GM19025 (cell line): ENCODE results near the gene ACSF3.
A peak's percentile ranks its signal among the peaks of the same experiment; 100 is the strongest.

Experiments used
- ATAC-seq: cut with Tn5 transposase; IDR thresholded peaks from one replicate; pipeline ENCODE4 v1.9.1; 2021; ENCODE audit warnings: mild to moderate bottlenecking, low read depth, moderate library complexity; ENCODE audit not compliant: unreplicated experiment

The ACSF3 gene

DNA sequence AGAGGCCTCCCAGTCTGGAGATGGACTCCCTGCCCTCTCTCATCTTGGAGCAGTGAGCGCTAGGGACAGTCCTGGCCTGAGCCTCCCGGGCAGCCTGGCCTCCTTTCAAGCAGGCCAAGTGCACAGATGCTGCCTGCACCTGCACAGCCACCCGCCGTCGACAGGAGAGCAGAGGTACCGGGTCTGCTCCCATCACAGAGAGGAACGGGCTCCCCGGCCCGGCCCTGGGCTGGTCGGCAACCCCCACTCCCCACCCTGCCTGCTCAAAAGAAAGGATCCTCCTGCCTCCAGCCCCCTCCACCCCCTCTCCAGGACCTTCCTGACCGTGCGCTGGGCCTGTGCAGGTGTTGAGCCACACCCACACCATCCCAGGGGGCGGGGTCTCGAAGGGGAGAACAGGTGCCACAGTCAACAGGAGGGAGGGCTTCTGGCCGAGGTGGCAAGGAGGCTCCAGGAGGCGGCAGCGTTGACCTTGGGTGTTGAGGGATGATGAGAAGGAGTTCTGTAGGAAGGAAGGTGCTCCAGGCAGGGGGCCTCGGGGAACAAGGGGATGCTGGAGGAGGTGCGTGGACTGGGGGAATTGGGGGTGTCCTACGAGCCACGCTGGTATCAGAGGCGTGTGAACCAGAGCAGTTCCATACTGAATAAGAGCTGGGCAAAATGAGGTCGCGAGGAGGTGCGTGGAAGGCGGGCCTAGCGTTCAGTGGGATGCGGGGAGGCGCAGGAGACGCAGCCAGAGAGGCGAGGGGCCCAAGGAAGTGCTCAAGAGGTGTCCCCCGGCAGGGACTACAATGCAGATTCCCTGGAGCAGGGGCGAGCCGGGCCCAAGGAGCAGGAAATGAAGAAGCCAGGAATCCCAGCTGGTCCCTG lies 76.9 kb downstream of the ACSF3 start:
- no peak for ATAC-seq

DNA sequence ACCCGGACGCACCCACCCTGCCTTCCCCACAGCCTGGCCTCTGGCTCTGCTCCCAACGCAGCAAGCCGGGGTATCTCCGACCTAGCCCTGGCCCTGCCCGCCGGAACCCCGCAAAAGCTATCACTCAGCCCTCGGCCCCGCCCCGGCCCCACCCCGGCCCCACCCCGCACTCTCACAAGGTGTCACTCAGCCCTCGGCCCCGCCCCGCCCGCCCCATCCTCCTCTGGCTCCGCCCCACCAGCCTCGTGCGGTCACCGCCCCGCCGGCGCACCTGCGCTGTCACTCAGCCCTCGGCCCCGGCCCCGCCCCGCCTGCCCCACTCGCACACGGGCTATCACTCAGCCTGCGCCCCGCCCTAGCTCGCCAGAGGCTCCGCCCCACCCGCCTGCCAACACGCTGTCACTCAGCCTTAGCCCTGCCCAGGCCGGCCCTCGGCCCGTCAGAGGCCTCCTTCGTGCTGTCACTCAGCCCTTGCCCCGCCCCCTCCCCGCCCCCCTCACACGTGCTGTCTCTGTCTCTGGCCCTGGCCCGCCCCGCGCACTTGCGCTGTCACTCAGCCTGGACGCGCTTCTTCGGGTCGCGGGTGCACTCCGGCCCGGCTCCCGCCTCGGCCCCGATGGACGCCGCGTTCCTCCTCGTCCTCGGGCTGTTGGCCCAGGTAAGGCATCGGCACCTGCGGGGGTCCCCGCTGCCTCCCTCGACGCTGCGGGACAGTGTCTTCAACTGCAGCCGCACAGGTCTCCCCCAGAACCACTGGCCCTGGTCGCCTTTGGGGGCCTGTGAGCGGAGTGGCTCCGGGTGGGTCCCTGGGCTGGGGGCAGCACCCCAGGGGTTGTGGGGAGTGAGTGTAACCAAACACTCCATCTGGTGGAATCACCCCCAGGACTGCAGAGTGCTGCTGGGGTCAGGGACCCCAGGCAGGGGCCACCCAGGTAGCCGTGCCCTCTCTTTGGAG lies 77.8 kb downstream of the ACSF3 start, which contains the start of gene CDH15:
CDH15 (plus strand) TSS at position 533 of the 955 bp plus-strand sequence; CDS start at position 617, 84 bp downstream.
- ATAC-seq, result peak; percentile 83

DNA sequence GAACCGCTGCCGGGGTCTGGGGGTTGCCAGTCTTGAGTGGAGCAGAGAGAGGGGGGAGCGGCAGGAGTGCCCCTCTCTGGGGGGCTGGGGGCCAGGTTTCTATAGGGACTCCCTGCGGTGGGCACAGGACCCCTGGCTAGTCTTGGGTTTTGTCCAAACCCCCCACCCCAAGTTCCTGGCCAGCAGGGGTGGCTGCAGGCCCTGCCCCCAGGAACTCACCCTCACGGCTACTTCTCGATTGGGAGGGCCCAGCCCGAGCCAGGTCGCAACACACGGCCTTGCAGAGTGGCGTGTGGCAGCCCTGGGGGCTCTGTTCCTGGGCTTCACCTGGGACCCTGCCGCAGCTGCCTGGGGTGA lies 78.5 kb downstream of the ACSF3 start:
- ATAC-seq, result no peak

DNA sequence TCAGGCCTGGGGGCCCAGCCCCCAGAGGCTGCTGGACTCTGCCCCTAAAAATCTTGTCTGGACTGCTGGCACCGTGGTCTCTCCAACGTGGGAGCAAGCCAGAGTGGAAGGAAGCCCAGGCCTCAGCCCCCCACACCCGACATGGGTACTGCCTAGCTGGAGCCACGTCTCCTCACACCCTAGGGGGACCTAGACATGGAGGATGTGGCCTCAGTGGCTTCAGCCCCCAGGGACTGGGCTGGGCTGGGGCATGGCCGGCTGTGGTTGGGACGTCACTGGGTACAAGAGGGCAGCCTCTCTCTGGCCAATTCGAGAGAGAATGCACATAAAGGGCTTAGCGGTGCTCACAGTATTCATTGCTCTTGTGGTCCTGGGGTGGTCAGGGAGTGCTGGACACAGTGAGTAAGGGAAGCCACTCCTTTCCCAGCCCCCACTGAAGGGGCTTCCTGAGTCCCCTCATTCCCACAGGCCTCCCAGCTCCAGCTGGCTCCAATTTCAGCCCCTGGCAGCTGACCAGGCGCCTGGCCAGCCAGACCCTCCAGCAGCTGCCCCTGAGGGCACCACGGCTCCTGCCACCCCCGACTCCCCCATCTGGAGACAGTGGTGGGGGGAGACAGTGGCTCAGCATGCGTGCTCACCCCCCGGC lies 79.0 kb downstream of the ACSF3 start:
- ATAC-seq, result no peak

DNA sequence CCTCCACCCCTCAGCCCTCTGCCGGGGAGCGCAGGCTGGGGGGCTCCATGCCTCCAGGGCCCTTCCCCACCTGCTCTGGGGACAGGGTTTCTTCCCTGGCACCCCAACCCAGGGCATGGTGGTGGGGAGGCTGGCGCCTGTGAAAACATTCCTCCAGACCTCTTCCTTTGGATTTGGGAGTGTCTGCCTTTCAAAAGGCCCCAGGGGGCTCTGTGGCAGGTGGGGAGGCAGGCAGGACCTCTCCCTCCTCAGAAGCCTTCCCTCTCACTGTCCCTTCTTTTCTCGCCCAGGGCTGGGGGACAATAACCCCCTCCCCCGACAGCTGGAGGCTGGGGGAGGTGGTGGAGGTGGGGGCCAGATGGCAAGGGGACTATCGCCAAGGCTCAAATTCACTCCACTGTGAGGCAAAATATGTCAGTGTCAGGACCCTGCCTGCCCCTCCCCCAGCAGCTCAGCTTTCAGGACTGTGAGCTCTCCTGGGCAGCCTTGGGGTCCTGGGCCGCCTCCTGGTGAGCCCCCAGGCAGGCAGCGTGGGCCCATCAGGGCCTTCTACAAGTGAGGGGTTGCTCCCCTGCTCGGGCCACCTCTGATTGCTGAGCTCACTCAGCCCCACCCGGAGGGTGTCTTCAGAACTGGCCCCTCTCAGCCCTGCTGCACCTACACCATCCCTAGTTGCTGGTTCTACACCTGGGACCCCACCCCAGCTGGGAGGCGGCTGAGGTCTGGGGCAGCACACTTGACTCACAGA lies 79.7 kb downstream of the ACSF3 start:
- ATAC-seq, result no peak

DNA sequence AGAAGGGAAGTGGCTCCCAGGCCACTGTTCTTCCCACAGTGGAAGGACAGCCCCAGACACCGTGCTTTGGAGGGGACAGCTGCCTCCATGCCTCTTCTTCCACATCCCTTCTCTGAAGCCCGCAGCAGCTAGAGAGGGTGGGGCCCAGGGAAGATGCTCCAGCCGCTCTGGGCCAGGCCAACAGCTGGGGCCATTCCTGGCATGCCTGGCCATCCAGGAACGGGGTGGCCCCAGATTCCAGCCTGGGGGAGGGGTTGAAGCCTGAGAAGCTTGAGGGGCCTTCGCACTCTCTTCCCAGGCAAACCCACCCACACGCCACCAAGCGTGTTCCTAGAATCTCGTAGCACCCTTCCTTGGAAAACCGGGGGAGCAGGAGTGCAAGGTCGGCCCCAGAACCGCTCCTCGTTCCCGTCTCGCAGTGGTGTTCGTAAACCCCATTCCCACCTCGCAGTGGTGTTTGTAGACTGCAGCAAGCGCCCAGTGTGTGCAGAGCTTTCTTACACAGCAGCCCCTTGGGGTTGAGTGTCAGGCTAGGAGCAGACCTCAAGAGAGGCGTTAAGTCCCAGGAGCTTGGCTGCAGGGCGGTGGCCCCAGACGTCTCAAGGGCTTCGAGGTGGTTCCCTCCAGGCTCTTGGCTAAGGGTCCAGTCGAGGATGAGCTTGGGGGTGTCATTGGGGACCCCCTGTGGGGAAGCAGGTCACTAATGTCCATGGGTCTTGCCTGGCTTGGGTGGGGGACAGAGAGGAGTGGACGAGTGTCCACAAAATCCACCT lies 80.6 kb downstream of the ACSF3 start:
- ATAC-seq, result no peak

DNA sequence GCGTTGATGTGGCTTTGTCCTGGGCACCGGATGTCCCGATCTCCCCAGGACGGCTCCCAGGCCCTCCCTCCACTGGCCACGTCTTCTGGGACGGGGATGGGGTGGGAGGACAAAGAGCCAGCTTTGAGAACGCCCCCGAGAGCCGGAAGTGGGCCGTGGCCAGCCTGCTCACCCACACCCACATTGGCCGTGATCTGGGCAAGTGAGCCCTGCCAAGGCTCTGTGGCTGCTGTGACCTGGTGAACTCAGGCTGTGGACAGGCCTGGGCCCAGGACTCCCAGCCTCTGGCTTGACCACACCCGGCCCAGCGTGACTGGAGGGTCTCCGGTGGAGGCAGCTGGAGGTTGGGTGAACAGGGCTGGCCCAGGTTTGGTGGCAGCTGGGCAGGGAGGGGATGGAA lies 81.2 kb downstream of the ACSF3 start:
- no peak for ATAC-seq

DNA sequence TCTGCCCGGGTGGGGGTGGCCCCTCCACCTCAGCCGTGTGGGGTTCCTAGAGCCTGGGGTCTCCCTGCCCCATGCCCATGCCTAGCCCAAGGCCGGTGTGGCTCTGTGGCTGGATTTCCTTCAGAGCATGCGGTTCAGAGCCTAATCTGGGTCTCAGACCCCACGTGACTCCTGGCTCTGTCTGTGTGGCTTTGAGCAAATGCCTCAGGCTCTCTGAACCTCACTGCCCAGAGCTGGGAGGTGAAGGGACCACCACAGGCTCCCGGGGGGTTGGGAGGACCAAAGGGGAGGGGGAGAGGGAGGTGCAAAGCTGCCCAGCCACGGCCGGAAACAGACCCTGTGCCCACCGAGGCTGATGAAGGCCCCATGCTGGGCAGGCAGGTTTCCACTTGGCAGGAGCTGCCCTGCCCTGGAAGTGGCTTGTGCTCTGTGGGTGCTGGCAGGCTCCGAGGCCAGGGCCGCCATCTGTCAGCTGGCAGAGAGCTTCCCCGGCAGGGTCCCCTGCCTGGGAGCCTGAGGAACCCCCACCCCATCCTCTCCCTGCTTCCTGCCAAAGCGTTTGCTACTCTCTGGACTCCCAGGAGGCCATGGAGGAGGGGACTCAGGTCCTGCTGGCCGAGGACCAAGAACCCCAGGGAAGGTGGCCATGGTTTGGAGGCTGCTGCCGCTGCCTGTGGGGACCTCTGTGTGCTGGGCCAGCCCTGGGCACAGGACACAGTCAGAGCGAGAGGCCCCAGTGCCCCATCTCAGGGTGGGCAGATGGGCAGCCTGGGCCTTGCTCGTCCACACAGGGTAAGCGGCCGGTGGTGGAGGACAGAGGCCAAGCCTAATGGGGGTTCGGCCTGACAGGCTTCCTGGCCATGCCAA lies 81.9 kb downstream of the ACSF3 start:
- no peak for ATAC-seq

DNA sequence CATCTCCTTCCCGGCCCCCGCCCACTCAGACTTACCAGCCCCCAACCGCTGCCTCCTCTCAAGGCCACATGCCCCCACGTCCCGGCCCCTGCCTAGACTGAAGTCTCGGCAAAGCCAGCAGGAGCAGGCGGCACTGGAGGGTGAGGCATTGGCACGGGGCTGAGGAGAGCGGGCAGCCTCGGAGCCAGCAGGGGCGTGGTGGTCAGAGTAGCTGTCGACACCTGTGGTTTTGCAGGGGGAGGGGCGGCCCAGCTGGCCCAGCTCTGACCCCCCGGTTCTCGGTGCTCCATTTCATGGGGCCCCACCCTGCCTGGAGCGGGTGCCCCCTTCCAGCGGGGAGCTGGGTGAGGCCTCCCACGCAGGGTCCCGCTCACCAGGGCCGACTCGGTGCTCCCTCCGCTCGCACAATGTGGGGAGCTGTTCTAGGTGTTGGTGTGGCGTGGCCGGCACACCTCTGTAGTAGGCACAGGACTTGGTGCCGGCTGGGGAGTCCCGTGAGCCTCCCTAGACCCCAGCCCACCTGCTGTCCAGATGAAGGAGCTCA lies 82.6 kb downstream of the ACSF3 start:
- ATAC-seq, result no peak

DNA sequence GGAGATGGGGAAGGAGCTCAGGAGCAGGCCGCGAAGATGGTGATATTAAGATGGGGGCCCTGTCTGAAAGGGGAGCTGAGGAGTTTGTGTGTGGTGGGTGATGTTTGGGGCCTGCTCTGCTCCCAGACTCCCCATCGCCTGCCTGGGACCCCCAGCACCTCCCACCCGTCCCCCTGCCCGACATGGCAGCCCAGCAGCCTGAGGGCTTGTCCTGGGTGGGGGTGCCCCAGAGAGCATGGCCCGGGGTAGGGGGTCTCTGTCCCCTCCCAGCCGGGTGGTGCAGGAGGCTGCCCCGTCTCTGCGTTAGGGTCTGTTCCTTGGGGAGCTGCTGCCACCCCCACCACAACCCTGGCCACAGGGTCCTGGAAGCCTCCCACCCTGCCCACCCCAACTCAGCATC lies 83.1 kb downstream of the ACSF3 start:
- ATAC-seq, result no peak

DNA sequence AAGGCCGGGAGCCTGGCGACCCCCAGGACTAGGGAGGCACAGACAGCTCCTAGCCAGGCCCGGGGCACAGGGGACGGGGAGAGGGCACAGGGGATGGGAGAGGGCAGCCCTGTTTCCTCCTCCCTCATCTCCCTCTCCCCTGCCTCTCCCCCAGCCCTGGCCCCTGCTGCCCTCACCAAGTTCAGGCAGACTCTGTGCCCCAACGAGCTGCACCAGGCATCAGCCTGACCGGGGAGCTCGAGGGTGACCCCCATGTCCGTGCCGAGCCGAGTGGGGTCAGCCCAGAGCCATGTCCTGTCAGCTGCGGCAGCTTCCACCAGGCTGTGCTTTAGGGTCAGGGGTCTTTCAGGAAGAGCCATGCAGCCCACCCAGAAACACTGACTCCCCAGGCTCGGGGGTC lies 83.8 kb downstream of the ACSF3 start:
- no peak for ATAC-seq

DNA sequence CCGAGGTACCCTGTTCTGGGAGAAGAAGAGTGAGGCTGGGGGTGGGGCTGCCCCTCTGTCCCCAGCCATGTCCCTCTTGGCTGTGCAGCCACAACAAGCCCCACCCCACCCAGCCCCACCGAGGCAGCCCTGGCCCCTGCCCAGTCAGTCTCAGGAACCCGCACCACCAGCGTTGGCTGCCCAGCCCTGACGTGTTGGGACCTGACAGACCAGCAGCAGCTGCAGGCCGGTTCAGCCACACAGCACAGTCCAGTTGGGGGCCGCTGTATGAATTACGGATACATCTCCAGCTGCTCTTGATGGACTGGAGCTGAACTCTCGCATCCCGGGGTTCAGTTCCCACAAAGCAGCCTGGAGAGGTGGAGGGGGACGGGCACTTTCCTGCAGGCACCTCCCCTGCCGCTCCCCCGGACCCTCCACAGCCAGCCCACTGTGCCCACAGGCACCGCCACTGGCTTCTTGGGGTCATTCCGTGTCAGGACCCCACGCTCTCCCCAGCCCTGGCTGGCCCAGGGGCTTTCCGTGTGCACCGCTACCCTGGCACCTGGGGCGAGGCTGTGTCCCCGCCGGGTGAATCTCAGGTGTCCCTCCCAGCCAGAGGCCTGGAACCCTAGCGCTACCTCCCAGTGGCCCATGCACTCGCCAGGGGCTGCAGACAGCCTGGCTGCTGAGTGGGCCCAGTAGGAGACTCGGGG lies 84.9 kb downstream of the ACSF3 start:
- no peak for ATAC-seq

DNA sequence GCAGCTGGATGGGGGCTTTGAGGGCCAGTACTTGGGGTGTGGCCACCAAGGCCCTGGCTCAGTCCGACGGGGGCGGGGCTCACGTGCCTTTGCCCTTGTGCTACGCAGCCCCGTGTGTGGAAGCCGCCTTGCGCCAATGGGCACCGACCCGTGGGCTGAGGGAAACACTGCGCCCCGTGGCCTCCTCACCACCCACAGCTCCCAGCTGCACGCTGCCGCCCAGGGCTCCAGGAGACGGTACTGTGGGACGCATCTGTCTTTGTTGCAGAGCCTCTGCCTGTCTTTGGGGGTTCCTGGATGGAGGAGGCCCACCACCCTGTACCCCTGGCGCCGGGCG lies 85.5 kb downstream of the ACSF3 start:
- ATAC-seq, result no peak

DNA sequence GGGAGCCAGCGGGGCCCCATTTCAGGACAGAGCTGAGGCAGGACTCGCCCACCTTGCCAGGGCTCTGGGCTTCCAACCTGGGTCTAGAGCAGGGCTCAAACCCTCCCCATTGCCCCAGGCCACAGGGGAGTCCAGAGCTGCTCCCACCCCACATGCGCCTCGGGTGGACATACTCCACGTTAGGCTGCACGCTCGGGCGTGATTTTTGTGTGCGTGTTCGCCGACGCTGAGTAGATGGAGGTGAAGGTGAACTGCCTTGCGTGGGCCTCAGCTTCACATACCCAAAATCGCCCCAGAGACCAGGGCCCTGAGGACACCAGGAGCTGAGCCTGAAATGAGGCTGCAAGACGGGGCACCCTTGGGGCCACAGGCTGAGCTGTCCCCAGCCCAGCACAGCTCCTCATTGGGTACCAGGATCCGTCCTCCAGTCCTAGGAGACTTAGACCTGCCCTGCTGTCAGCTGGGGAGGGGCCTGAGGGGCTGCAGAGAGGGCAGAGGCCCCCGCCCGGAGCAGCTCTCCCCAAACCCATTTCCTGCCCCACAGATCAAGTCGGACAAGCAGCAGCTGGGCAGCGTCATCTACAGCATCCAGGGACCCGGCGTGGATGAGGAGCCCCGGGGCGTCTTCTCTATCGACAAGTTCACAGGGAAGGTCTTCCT lies 86.1 kb downstream of the ACSF3 start:
- ATAC-seq, result no peak

DNA sequence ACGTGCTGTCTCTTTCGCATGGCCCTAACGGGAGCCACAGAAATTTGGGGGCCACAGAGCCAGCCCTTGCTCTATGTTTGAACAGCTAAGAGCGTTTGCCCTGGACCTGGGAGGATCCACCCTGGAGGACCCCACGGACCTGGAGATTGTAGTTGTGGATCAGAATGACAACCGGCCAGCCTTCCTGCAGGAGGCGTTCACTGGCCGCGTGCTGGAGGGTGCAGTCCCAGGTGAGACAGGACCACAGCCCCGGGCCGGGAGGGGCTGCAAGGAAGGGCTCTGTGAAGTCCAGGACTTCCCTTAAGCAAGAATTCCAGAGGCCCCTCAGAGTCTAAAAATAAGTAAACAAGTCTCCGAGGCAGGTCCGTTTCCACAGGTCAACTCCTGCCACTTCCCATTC lies 89.8 kb downstream of the ACSF3 start:
- ATAC-seq, result no peak

DNA sequence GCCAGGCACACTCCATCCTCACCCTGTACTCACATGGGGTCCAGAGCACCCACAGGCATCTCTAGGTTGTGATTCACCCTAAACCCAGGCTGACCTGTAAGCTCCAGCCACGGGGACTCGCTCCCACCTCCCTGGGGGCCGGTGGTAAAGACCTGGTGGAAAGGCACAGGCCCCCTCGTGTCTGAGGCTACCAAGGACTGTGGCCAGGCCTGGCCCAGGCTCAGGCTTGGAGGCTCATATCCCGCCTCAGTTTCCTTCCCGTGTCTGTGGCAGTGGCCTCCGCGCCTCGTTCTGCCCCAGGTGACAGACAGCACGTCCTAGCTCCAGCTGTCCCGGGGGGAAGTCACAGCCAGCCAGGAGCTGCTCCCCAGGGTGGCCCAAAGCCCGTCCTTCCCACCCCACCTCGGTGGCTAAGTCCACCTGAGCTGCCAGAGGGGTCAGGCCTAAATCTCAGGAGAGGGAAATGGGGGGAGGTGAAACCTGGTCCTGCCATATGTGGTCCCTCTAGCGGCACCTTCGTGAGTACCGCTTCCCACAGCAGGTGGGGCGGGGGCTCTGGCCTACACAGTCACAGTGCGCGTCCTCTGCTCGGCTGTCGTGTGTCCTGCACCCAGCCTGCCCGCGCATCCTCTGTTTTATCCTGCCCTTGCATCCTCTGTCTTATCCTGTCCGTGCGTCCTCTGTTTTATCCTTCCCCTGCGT lies 90.5 kb downstream of the ACSF3 start:
- no peak for ATAC-seq

DNA sequence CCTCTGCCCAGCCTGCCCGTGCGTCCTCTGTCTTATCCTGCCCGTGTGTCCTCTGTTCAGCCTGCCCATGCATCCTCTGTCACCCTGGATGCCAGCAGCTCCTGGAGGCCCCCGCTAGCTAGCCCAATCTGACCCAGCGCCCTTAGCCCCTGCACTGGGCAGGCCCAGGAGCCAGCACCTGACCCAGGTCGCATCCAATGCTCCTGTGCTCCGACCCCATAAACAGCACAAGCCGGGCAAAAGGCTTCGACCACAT lies 91.0 kb downstream of the ACSF3 start:
- ATAC-seq, result no peak
